ENCODE data around the gene LRRK2. TPM values are rescaled to one million over a fixed set of nuclear protein-coding genes. Genes with fewer than 3 reads are reported as not detected.

Gene LRRK2
- total RNA-seq, 2 experiments from 2014 or later, result 0.05 to 0.25 TPM

DNA sequence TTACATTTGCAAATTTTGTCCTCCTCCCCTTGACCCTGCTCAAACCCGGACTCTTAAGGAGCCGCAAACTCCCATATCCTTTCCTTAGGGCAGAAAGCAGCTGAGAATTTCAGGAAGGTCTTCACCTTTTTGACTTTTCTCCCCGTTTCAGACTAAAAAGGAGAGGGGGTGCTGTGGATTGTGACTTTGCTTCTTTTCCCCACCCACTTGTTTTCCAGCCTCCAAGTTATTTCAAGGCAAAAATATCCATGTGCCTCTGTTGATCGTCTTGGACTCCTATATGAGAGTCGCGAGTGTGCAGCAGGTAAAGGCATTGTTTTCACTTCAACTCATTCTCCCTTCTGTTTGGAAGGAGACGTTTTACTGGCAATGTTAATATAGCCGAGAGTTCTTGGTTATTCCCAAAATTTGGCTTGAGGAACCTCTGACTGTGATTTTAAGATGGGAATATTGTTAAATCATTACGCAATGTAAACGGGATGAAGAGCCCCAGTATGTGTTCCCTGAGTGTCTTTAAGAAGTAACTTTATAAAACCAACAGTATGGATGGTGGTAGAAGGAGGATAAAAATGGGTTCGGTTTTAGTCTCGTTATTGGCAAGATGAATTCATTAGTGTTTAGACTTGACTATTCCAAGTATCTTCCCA lies 663 bp downstream of the LRRK2 start:
- peaks cover 5% of the 10 kb centered on the region for H3K4me1 Mint-ChIP-seq
- ChIA-PET POLR2A (no interaction called here), CTCF (no interaction called here)
- peak overlapping the region; percentile 53 for H3K4me3 Mint-ChIP-seq
- H3K27ac Mint-ChIP-seq, result no peak overlapping the region
- peaks cover 43% of the 10 kb centered on the region for H3K27me3 Mint-ChIP-seq
- DNase-seq, result no peak
- H3K36me3 Mint-ChIP-seq (ENCODE audit: low read depth), result no peaks in the 10 kb centered on the region
- no peaks in the 10 kb centered on the region for H3K9me3 Mint-ChIP-seq

DNA sequence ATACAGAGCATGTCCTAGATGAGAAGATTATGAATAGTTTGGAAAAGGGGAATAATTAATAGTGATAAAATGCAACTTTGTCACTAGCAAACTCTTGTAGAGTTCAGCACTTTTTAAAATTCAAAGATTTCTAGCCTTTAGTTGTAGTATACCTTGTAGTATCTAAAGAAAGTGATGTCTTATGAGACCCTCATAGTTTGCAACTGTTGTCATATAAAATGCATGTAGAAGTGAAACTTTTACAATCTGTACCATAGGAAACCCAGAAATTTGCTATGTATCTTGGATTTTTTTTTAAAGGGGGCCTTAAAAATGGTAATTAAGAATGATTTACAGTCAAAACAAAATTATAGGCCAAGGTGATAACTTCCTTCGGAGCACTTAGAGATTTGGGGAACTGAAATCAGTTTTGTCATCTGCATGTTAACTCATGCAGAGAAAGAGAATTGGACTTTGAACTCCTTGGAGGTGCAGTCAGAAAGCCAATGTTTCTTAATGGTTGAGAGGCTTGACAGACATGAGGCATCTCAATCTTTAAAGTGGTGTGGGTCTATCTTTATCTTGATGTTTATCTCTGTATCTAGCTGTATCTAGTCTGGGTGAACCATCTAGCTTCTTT lies 1.3 kb downstream of the LRRK2 start:
- no peak overlapping the region for H3K27ac Mint-ChIP-seq
- ChIA-PET CTCF (no interaction called here), POLR2A (no interaction called here)
- H3K27me3 Mint-ChIP-seq, result peaks cover 43% of the 10 kb centered on the region
- peaks cover 5% of the 10 kb centered on the region for H3K4me1 Mint-ChIP-seq
- no peak for DNase-seq
- H3K36me3 Mint-ChIP-seq (ENCODE audit: low read depth), result no peaks in the 10 kb centered on the region
- no peak overlapping the region for H3K4me3 Mint-ChIP-seq
- no peaks in the 10 kb centered on the region for H3K9me3 Mint-ChIP-seq

- ChIA-PET CTCF (no interaction called here), POLR2A (no interaction called here)
- peaks cover 5% of the 10 kb centered on the region for H3K4me1 Mint-ChIP-seq
- H3K27ac Mint-ChIP-seq, result no peak overlapping the region
- no peaks in the 10 kb centered on the region for H3K9me3 Mint-ChIP-seq
- no peaks in the 10 kb centered on the region for H3K36me3 Mint-ChIP-seq (ENCODE audit: low read depth)
- no peak overlapping the region for H3K4me3 Mint-ChIP-seq
- no peak for DNase-seq
- peaks cover 43% of the 10 kb centered on the region for H3K27me3 Mint-ChIP-seq
Observed at GRCh38 chr12:40226705-40227104, 1.9 kb downstream of the LRRK2 start.

DNA sequence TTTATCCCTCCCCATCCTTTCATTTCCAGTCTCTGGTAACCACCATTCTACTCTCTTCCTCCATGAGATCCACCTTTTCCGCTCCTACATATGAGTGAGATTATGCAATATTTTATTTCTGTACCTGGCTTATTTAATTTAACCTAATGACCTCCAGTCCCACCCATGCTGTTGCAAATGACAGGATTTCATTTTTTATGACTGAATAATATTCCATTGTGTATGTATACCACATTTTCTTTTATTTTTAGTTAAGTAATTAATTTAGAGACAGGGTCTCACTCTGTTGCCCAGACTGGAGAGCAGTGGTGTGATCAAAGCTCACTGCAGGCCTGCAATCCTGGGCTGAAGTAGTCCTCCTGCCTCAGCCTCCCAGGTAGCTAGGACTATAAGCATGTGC lies 2.6 kb downstream of the LRRK2 start:
- Mint-ChIP-seq H3K36me3 (ENCODE audit: low read depth) (no peaks in the 10 kb centered on the region), H3K9me3 (no peaks in the 10 kb centered on the region), H3K27me3 (peaks cover 43% of the 10 kb centered on the region), H3K4me3 (no peak overlapping the region), H3K27ac (no peak overlapping the region), H3K4me1 (peaks cover 5% of the 10 kb centered on the region)
- ChIA-PET POLR2A (no interaction called here), CTCF (no interaction called here)
- no peak for DNase-seq

DNA sequence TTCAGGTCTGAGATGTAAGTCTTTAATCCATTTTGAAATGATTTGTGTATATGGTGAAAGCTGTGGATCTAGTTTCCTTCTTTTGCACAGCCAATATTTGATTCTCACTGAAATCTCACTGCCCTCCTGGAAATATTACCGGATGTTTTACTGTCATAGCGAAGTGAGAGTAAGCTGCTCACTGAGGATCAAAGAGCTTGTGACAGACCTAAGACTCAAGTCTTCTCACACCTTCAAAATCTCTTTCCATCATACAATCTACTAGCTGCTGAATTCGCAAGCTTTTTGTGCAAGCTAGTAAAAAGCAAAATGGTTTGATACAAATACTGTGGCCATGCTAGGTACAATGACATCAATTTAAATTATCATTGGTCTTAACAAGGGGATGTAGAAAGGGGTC lies 3.9 kb downstream of the LRRK2 start:
- no peak for DNase-seq
- Mint-ChIP-seq H3K4me1 (peaks cover 5% of the 10 kb centered on the region), H3K27ac (no peak overlapping the region), H3K9me3 (no peaks in the 10 kb centered on the region), H3K27me3 (peaks cover 33% of the 10 kb centered on the region), H3K4me3 (no peak overlapping the region), H3K36me3 (ENCODE audit: low read depth) (no peaks in the 10 kb centered on the region)
- ChIA-PET CTCF (no interaction called here), POLR2A (no interaction called here)

- no peaks in the 10 kb centered on the region for H3K9me3 Mint-ChIP-seq
- H3K27ac Mint-ChIP-seq, result no peak overlapping the region
- DNase-seq, result no peak
- peaks cover 26% of the 10 kb centered on the region for H3K27me3 Mint-ChIP-seq
- no peaks in the 10 kb centered on the region for H3K36me3 Mint-ChIP-seq (ENCODE audit: low read depth)
- ChIA-PET POLR2A (no interaction called here), CTCF (interaction anchor here (0.6 kb wide), 1 partner anchor 105 kb away, joined by 4 read pairs; no protein-coding TSS in a partner anchor)
- H3K4me1 Mint-ChIP-seq, result peaks cover 4% of the 10 kb centered on the region
- no peak overlapping the region for H3K4me3 Mint-ChIP-seq
Observed at GRCh38 chr12:40229690-40230651, 5.2 kb downstream of the LRRK2 start.

DNA sequence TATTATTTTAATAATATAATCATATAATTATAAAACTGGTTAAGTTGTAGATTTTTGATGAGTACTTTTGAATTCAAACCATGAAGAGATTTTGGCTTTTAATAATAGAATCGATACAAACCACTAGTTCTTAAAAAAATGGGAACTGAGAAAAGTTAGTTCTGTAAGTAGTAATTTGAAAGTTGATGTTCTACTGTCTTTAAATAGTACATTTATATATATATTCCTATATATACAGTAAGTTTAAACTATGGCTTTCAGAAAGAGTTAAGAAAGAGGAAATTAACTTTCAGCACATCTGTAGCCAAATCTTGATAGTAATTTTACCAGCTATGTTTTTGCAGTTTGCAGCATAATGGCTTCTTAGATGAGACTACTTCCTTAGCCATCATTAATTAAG lies 7.8 kb downstream of the LRRK2 start:
- H3K4me1 Mint-ChIP-seq, result no peaks in the 10 kb centered on the region
- H3K4me3 Mint-ChIP-seq, result no peak overlapping the region
- no peaks in the 10 kb centered on the region for H3K9me3 Mint-ChIP-seq
- POLR2A ChIA-PET, result no interaction called here
- DNase-seq, result no peak
- no peaks in the 10 kb centered on the region for H3K36me3 Mint-ChIP-seq (ENCODE audit: low read depth)
- H3K27me3 Mint-ChIP-seq, result peaks cover 5% of the 10 kb centered on the region
- CTCF ChIA-PET, result no interaction called here
- H3K27ac Mint-ChIP-seq, result no peak overlapping the region

DNA sequence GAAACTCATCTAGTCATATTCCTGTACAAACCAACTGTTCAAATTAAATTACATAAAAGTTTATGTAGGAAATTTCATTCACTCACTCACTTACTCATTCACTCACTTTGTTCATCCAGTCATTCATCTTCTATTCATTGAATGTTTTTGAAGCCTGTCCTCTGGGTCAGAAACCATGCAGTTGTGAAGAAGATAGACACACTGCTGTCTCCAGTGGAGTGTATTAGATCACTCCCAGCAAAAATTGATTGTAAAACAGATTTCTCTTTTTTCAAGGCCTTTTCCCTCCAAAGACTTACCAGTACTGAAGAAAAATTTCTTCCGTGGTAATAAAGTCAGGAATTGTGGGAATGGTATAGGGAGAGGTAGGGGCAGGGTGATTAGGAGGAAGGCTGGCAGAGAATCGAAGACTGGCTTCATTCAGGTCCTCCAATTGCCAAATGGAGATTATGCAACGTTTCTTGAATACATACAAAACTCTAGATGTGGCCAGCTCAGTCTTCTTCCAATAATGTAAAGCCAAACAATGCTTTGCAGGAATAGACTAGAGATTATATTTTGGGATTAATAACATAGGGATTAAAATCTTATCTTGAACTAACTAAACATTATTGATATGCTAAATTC lies 9.1 kb downstream of the LRRK2 start:
- Mint-ChIP-seq H3K27me3 (no peaks in the 10 kb centered on the region), H3K4me1 (no peaks in the 10 kb centered on the region), H3K36me3 (ENCODE audit: low read depth) (no peaks in the 10 kb centered on the region), H3K27ac (no peak overlapping the region), H3K4me3 (no peak overlapping the region), H3K9me3 (no peaks in the 10 kb centered on the region)
- POLR2A ChIA-PET, result no interaction called here
- CTCF ChIA-PET, result no interaction called here
- DNase-seq, result no peak

DNA sequence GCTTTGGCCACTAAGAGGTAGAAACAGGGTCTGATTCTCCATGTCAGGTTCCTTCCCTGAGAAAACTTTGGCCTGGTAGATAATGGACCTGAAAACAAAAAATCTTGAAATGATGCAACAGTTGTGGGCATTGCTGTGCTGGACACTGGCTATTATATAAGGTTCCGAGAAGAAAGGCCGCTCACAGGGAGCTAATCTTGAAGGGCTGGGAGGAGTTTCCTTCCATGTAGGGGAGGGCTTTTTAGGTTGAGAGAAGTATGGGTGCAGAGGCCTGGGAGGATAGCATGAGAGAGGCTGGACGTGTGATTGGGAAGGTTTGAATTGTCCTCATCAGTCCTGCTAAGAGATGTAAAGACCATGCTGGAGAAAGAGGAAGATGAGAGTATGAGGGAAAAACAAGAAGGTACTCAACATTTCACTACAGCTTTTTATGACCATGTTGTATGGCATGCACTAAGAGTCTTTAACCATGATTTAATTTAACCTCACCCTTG lies 11.6 kb downstream of the LRRK2 start:
- H3K4me1 Mint-ChIP-seq, result no peaks in the 10 kb centered on the region
- no peaks in the 10 kb centered on the region for H3K27me3 Mint-ChIP-seq
- H3K4me3 Mint-ChIP-seq, result no peak overlapping the region
- no peaks in the 10 kb centered on the region for H3K9me3 Mint-ChIP-seq
- H3K36me3 Mint-ChIP-seq (ENCODE audit: low read depth), result no peaks in the 10 kb centered on the region
- ChIA-PET POLR2A (no interaction called here), CTCF (no interaction called here)
- no peak overlapping the region for H3K27ac Mint-ChIP-seq
- no peak for DNase-seq

GRCh38 chr12:40238266-40238902 lies 13.6 kb downstream of the LRRK2 start:
- Mint-ChIP-seq H3K9me3 (no peaks in the 10 kb centered on the region), H3K36me3 (ENCODE audit: low read depth) (no peaks in the 10 kb centered on the region), H3K4me3 (no peak overlapping the region), H3K4me1 (no peaks in the 10 kb centered on the region), H3K27me3 (no peaks in the 10 kb centered on the region), H3K27ac (no peak overlapping the region)
- CTCF ChIA-PET, result no interaction called here
- POLR2A ChIA-PET, result no interaction called here
- no peak for DNase-seq

DNA sequence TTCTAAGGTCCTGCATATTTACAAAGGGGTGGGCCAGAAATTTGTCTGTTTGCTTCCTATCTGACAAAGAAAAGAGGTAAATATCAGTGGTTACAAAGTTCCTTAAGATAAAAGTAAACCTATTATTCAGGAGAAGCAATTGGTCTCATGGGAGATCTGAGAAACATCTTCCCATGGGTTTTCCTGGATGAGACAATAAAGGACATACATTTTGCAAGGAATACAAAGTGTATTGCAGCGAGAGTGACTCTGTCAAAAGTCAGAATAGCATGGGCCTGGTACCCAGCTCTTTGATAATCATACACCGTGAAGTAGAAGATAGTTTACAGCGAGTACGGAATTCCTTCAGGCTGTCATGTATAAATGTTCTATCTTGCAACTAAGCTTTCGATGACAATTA lies 14.2 kb downstream of the LRRK2 start:
- DNase-seq, result no peak
- CTCF ChIA-PET, result no interaction called here
- Mint-ChIP-seq H3K27ac (no peak overlapping the region), H3K36me3 (ENCODE audit: low read depth) (no peaks in the 10 kb centered on the region), H3K4me1 (no peaks in the 10 kb centered on the region), H3K27me3 (no peaks in the 10 kb centered on the region), H3K9me3 (no peaks in the 10 kb centered on the region), H3K4me3 (no peak overlapping the region)
- POLR2A ChIA-PET, result no interaction called here

DNA sequence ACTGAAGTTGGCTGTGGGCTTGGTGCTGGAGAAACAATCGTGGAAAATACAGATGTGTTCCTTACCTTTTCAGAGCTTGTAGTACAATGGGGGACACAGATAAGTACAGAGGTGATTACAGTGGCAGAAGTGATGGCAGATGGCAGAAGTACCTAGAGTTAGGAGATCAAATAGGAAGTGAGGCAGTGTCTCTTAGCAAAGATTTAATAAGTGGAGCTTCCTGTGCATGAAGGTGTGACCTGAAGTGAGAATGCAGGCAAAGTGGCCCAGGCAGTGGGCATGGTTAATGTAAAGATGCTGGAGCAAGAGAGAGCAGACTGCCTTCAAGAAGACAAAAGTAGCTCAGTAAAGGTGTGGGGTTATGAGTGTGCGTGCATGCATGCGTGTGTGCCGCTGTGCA lies 16.0 kb downstream of the LRRK2 start:
- no peaks in the 10 kb centered on the region for H3K9me3 Mint-ChIP-seq
- no peak overlapping the region for H3K27ac Mint-ChIP-seq
- ChIA-PET POLR2A (no interaction called here), CTCF (no interaction called here)
- no peaks in the 10 kb centered on the region for H3K36me3 Mint-ChIP-seq (ENCODE audit: low read depth)
- DNase-seq, result no peak
- H3K4me1 Mint-ChIP-seq, result no peaks in the 10 kb centered on the region
- no peak overlapping the region for H3K4me3 Mint-ChIP-seq
- no peaks in the 10 kb centered on the region for H3K27me3 Mint-ChIP-seq

- Mint-ChIP-seq H3K4me1 (no peaks in the 10 kb centered on the region), H3K27me3 (no peaks in the 10 kb centered on the region), H3K27ac (no peak overlapping the region), H3K9me3 (no peaks in the 10 kb centered on the region), H3K36me3 (ENCODE audit: low read depth) (no peaks in the 10 kb centered on the region), H3K4me3 (no peak overlapping the region)
- DNase-seq, result no peak
- ChIA-PET POLR2A (no interaction called here), CTCF (no interaction called here)
Observed at GRCh38 chr12:40241741-40242140, 16.9 kb downstream of the LRRK2 start.

Measured in activated CD4-positive, alpha-beta memory T cell treated with anti-CD3 and anti-CD28 coated beads, Interleukin-2, amount 10 ng/mL, durations not matched to agents 7 days and 5 days (primary cell).